Astrocyte of the hippocampus (primary cell): Measurements from ENCODE around the gene DIMT1.

ENCODE experiments used
- DNase-seq: peaks from one replicate; pipeline ENCODE4 v3.0.0; 2011; ENCODE audit warnings: low read depth, low spot score

Gene DIMT1

GRCh38 chr5:62371409-62371808, 32.3 kb downstream of the DIMT1 start:
- no peak for DNase-seq

- no peak for DNase-seq
These were observed 34.7 kb downstream of the DIMT1 start for GRCh38 chr5:62369039-62369438.

- DNase-seq: no peak
These were observed 41.0 kb downstream of the DIMT1 start for GRCh38 chr5:62362701-62363100.

GRCh38 chr5:62354028-62354874, 49.5 kb downstream of the DIMT1 start:
- DNase-seq: peak; percentile 64

- DNase-seq: no peak
These were observed 54.8 kb downstream of the DIMT1 start for GRCh38 chr5:62348723-62349481.

GRCh38 chr5:62347928-62348327, 55.8 kb downstream of the DIMT1 start:
- DNase-seq: no peak

- DNase-seq: no peak
These were observed 57.0 kb downstream of the DIMT1 start for GRCh38 chr5:62346748-62347147.

- no peak for DNase-seq
These were observed 60.3 kb downstream of the DIMT1 start for GRCh38 chr5:62343428-62343827.

GRCh38 chr5:62342476-62342837, 61.2 kb downstream of the DIMT1 start:
- no peak for DNase-seq

GRCh38 chr5:62341783-62342475, 61.8 kb downstream of the DIMT1 start:
- no peak for DNase-seq

GRCh38 chr5:62340979-62341378, 62.7 kb downstream of the DIMT1 start:
- DNase-seq: no peak

GRCh38 chr5:62340392-62340791, 63.3 kb downstream of the DIMT1 start:
- no peak for DNase-seq
